Islet of Langerhans (tissue), 1 donor: Measurements from ENCODE around the gene NKX2-3.

Source experiments
- FAIRE-seq: peaks from one replicate; lab custom pipeline; 2011; peaks lifted over from hg19 to GRCh38; lab: Jason Lieb, UNC

The NKX2-3 gene

GRCh38 chr10:99532687-99533495 lies at the start of gene NKX2-3:
Gene NKX2-3, plus strand, starts transcription at chr10:99532942. Its CDS starts 190 bp downstream, at chr10:99533132.
- FAIRE-seq = no peak

- FAIRE-seq = no peak
These were observed 47.8 kb upstream of the NKX2-3 start for GRCh38 chr10:99484626-99485581.

- no peak for FAIRE-seq
These were observed 45.5 kb upstream of the NKX2-3 start for GRCh38 chr10:99487125-99487807.

GRCh38 chr10:99489271-99489670 lies 43.5 kb upstream of the NKX2-3 start:
- no peak for FAIRE-seq

GRCh38 chr10:99497343-99498025 lies 35.3 kb upstream of the NKX2-3 start:
- no peak for FAIRE-seq

GRCh38 chr10:99506416-99506815 lies 26.3 kb upstream of the NKX2-3 start:
- FAIRE-seq = no peak

- no peak for FAIRE-seq
These were observed 25.5 kb upstream of the NKX2-3 start for GRCh38 chr10:99507265-99507664.

- FAIRE-seq = no peak
These were observed 19.7 kb upstream of the NKX2-3 start for GRCh38 chr10:99513061-99513460.

GRCh38 chr10:99519690-99520039 lies 13.1 kb upstream of the NKX2-3 start:
- no peak for FAIRE-seq

- no peak for FAIRE-seq
These were observed 12.5 kb upstream of the NKX2-3 start for GRCh38 chr10:99520040-99520846.

- no peak for FAIRE-seq
These were observed 11.6 kb upstream of the NKX2-3 start for GRCh38 chr10:99520847-99521764.

GRCh38 chr10:99521765-99522469 lies 10.8 kb upstream of the NKX2-3 start:
- no peak for FAIRE-seq

- no peak for FAIRE-seq
These were observed 10.1 kb upstream of the NKX2-3 start for GRCh38 chr10:99522470-99523250.

GRCh38 chr10:99523251-99523773 lies 9.4 kb upstream of the NKX2-3 start:
- no peak for FAIRE-seq

- no peak for FAIRE-seq
These were observed 8.6 kb upstream of the NKX2-3 start for GRCh38 chr10:99524050-99524666.

- no peak for FAIRE-seq
These were observed 7.9 kb upstream of the NKX2-3 start for GRCh38 chr10:99524736-99525380.

GRCh38 chr10:99525897-99526296 lies 6.8 kb upstream of the NKX2-3 start:
- FAIRE-seq = no peak
